ENCODE measurements around the gene ETNK1. TPM values are rescaled to one million over a fixed set of nuclear protein-coding genes. Genes with fewer than 3 reads are reported as not detected.

The ETNK1 gene
- total RNA-seq, 1 donor from 2014 or later: 24.0 TPM

GRCh38 chr12:22628228-22628627, 3.3 kb downstream of the ETNK1 start:
- no peak overlapping the region for H3K4me3 ChIP-seq (ENCODE audit: low read length in 3 of 3)
- no peak overlapping the region for H3K27ac ChIP-seq (ENCODE audit: low read depth, low read length)
- H3K4me1 ChIP-seq (ENCODE audit: control insufficient read depth in 3 of 3, insufficient read depth in 3 of 3, low read length in 3 of 3): peaks cover 7 to 20% (median 19%) of the 10 kb centered on the region in 3 donors
- H3K9ac ChIP-seq (ENCODE audit: low read depth in 1 of 3, low read length in 3 of 3): no peak overlapping the region
- no peaks in the 10 kb centered on the region for H3K9me3 ChIP-seq (ENCODE audit: control insufficient read depth in 3 of 3, low read length in 3 of 3)
- no peaks in the 10 kb centered on the region for H3K27me3 ChIP-seq (ENCODE audit: control insufficient read depth in 3 of 3, insufficient read depth in 3 of 3, low read length in 3 of 3)
- no peaks in the 10 kb centered on the region for H3K36me3 ChIP-seq (ENCODE audit: control insufficient read depth in 3 of 3, insufficient read depth in 3 of 3, low read length in 3 of 3)

GRCh38 chr12:22631863-22632463, 7.0 kb downstream of the ETNK1 start:
- Histone ChIP-seq H3K9ac (ENCODE audit: low read depth in 1 of 3, low read length in 3 of 3) (no peak overlapping the region), H3K9me3 (ENCODE audit: control insufficient read depth in 3 of 3, low read length in 3 of 3) (no peaks in the 10 kb centered on the region), H3K27me3 (ENCODE audit: control insufficient read depth in 3 of 3, insufficient read depth in 3 of 3, low read length in 3 of 3) (no peaks in the 10 kb centered on the region), H3K27ac (ENCODE audit: low read depth, low read length) (no peak overlapping the region), H3K36me3 (ENCODE audit: control insufficient read depth in 3 of 3, insufficient read depth in 3 of 3, low read length in 3 of 3) (peaks cover 0 to 2% (median 0%) of the 10 kb centered on the region in 3 donors), H3K4me3 (ENCODE audit: low read length in 3 of 3) (no peak overlapping the region), H3K4me1 (ENCODE audit: control insufficient read depth in 3 of 3, insufficient read depth in 3 of 3, low read length in 3 of 3) (peaks cover 3 to 6% (median 3%) of the 10 kb centered on the region in 3 donors)

GRCh38 chr12:22634883-22635282, 9.9 kb downstream of the ETNK1 start:
- peaks cover 0 to 3% (median 0%) of the 10 kb centered on the region in 3 donors for H3K4me1 ChIP-seq (ENCODE audit: control insufficient read depth in 3 of 3, insufficient read depth in 3 of 3, low read length in 3 of 3)
- no peak overlapping the region for H3K4me3 ChIP-seq (ENCODE audit: low read length in 3 of 3)
- no peaks in the 10 kb centered on the region for H3K27me3 ChIP-seq (ENCODE audit: control insufficient read depth in 3 of 3, insufficient read depth in 3 of 3, low read length in 3 of 3)
- H3K9ac ChIP-seq (ENCODE audit: low read depth in 1 of 3, low read length in 3 of 3): no peak overlapping the region
- H3K27ac ChIP-seq (ENCODE audit: low read depth, low read length): no peak overlapping the region
- H3K36me3 ChIP-seq (ENCODE audit: control insufficient read depth in 3 of 3, insufficient read depth in 3 of 3, low read length in 3 of 3): peaks cover 0 to 2% (median 0%) of the 10 kb centered on the region in 3 donors
- H3K9me3 ChIP-seq (ENCODE audit: control insufficient read depth in 3 of 3, low read length in 3 of 3): no peaks in the 10 kb centered on the region

- peaks cover 0 to 2% (median 0%) of the 10 kb centered on the region in 3 donors for H3K36me3 ChIP-seq (ENCODE audit: control insufficient read depth in 3 of 3, insufficient read depth in 3 of 3, low read length in 3 of 3)
- H3K27me3 ChIP-seq (ENCODE audit: control insufficient read depth in 3 of 3, insufficient read depth in 3 of 3, low read length in 3 of 3): no peaks in the 10 kb centered on the region
- peaks cover 0 to 3% (median 0%) of the 10 kb centered on the region in 3 donors for H3K4me1 ChIP-seq (ENCODE audit: control insufficient read depth in 3 of 3, insufficient read depth in 3 of 3, low read length in 3 of 3)
These were observed 10.8 kb downstream of the ETNK1 start for GRCh38 chr12:22635812-22636211.

GRCh38 chr12:22640851-22641250, 15.9 kb downstream of the ETNK1 start:
- H3K9ac ChIP-seq (ENCODE audit: low read depth in 1 of 3, low read length in 3 of 3): no peak overlapping the region
- no peaks in the 10 kb centered on the region for H3K4me1 ChIP-seq (ENCODE audit: control insufficient read depth in 3 of 3, insufficient read depth in 3 of 3, low read length in 3 of 3)
- H3K27ac ChIP-seq (ENCODE audit: low read depth, low read length): no peak overlapping the region
- H3K9me3 ChIP-seq (ENCODE audit: control insufficient read depth in 3 of 3, low read length in 3 of 3): no peaks in the 10 kb centered on the region
- H3K4me3 ChIP-seq (ENCODE audit: low read length in 3 of 3): no peak overlapping the region
- no peaks in the 10 kb centered on the region for H3K27me3 ChIP-seq (ENCODE audit: control insufficient read depth in 3 of 3, insufficient read depth in 3 of 3, low read length in 3 of 3)
- no peaks in the 10 kb centered on the region for H3K36me3 ChIP-seq (ENCODE audit: control insufficient read depth in 3 of 3, insufficient read depth in 3 of 3, low read length in 3 of 3)

More at GRCh38 chr12:22635812-22636211, 10.8 kb downstream of the ETNK1 start:
- H3K4me3 ChIP-seq (ENCODE audit: low read length in 3 of 3): no peak overlapping the region
- no peaks in the 10 kb centered on the region for H3K9me3 ChIP-seq (ENCODE audit: control insufficient read depth in 3 of 3, low read length in 3 of 3)
- H3K27ac ChIP-seq (ENCODE audit: low read depth, low read length): no peak overlapping the region
- H3K9ac ChIP-seq (ENCODE audit: low read depth in 1 of 3, low read length in 3 of 3): no peak overlapping the region

- H3K9ac ChIP-seq (ENCODE audit: low read depth in 1 of 3, low read length in 3 of 3): no peak overlapping the region
- H3K4me1 ChIP-seq (ENCODE audit: control insufficient read depth in 3 of 3, insufficient read depth in 3 of 3, low read length in 3 of 3): no peaks in the 10 kb centered on the region
- H3K4me3 ChIP-seq (ENCODE audit: low read length in 3 of 3): no peak overlapping the region
- no peak overlapping the region for H3K27ac ChIP-seq (ENCODE audit: low read depth, low read length)
- no peaks in the 10 kb centered on the region for H3K27me3 ChIP-seq (ENCODE audit: control insufficient read depth in 3 of 3, insufficient read depth in 3 of 3, low read length in 3 of 3)
- no peaks in the 10 kb centered on the region for H3K9me3 ChIP-seq (ENCODE audit: control insufficient read depth in 3 of 3, low read length in 3 of 3)
- no peaks in the 10 kb centered on the region for H3K36me3 ChIP-seq (ENCODE audit: control insufficient read depth in 3 of 3, insufficient read depth in 3 of 3, low read length in 3 of 3)
These were observed 16.5 kb downstream of the ETNK1 start for GRCh38 chr12:22641353-22642053.

- Histone ChIP-seq H3K27me3 (ENCODE audit: control insufficient read depth in 3 of 3, insufficient read depth in 3 of 3, low read length in 3 of 3) (no peaks in the 10 kb centered on the region), H3K27ac (ENCODE audit: low read depth, low read length) (no peak overlapping the region), H3K4me1 (ENCODE audit: control insufficient read depth in 3 of 3, insufficient read depth in 3 of 3, low read length in 3 of 3) (no peaks in the 10 kb centered on the region), H3K9ac (ENCODE audit: low read depth in 1 of 3, low read length in 3 of 3) (no peak overlapping the region), H3K4me3 (ENCODE audit: low read length in 3 of 3) (no peak overlapping the region), H3K36me3 (ENCODE audit: control insufficient read depth in 3 of 3, insufficient read depth in 3 of 3, low read length in 3 of 3) (no peaks in the 10 kb centered on the region), H3K9me3 (ENCODE audit: control insufficient read depth in 3 of 3, low read length in 3 of 3) (no peaks in the 10 kb centered on the region)
These were observed 23.7 kb downstream of the ETNK1 start for GRCh38 chr12:22648668-22649067.

GRCh38 chr12:22653075-22653474, 28.1 kb downstream of the ETNK1 start:
- H3K36me3 ChIP-seq (ENCODE audit: control insufficient read depth in 3 of 3, insufficient read depth in 3 of 3, low read length in 3 of 3): no peaks in the 10 kb centered on the region
- H3K4me3 ChIP-seq (ENCODE audit: low read length in 3 of 3): no peak overlapping the region
- H3K4me1 ChIP-seq (ENCODE audit: control insufficient read depth in 3 of 3, insufficient read depth in 3 of 3, low read length in 3 of 3): no peaks in the 10 kb centered on the region
- H3K9me3 ChIP-seq (ENCODE audit: control insufficient read depth in 3 of 3, low read length in 3 of 3): no peaks in the 10 kb centered on the region
- H3K27me3 ChIP-seq (ENCODE audit: control insufficient read depth in 3 of 3, insufficient read depth in 3 of 3, low read length in 3 of 3): no peaks in the 10 kb centered on the region
- H3K9ac ChIP-seq (ENCODE audit: low read depth in 1 of 3, low read length in 3 of 3): no peak overlapping the region
- H3K27ac ChIP-seq (ENCODE audit: low read depth, low read length): no peak overlapping the region

GRCh38 chr12:22653791-22654190, 28.8 kb downstream of the ETNK1 start:
- Histone ChIP-seq H3K27me3 (ENCODE audit: control insufficient read depth in 3 of 3, insufficient read depth in 3 of 3, low read length in 3 of 3) (no peaks in the 10 kb centered on the region), H3K27ac (ENCODE audit: low read depth, low read length) (no peak overlapping the region), H3K9me3 (ENCODE audit: control insufficient read depth in 3 of 3, low read length in 3 of 3) (no peaks in the 10 kb centered on the region), H3K36me3 (ENCODE audit: control insufficient read depth in 3 of 3, insufficient read depth in 3 of 3, low read length in 3 of 3) (no peaks in the 10 kb centered on the region), H3K4me3 (ENCODE audit: low read length in 3 of 3) (no peak overlapping the region), H3K4me1 (ENCODE audit: control insufficient read depth in 3 of 3, insufficient read depth in 3 of 3, low read length in 3 of 3) (no peaks in the 10 kb centered on the region), H3K9ac (ENCODE audit: low read depth in 1 of 3, low read length in 3 of 3) (no peak overlapping the region)

GRCh38 chr12:22656376-22656775, 31.4 kb downstream of the ETNK1 start:
- H3K4me1 ChIP-seq (ENCODE audit: control insufficient read depth in 3 of 3, insufficient read depth in 3 of 3, low read length in 3 of 3): no peaks in the 10 kb centered on the region
- H3K9me3 ChIP-seq (ENCODE audit: control insufficient read depth in 3 of 3, low read length in 3 of 3): no peaks in the 10 kb centered on the region
- H3K27me3 ChIP-seq (ENCODE audit: control insufficient read depth in 3 of 3, insufficient read depth in 3 of 3, low read length in 3 of 3): no peaks in the 10 kb centered on the region
- no peak overlapping the region for H3K27ac ChIP-seq (ENCODE audit: low read depth, low read length)
- no peak overlapping the region for H3K9ac ChIP-seq (ENCODE audit: low read depth in 1 of 3, low read length in 3 of 3)
- no peaks in the 10 kb centered on the region for H3K36me3 ChIP-seq (ENCODE audit: control insufficient read depth in 3 of 3, insufficient read depth in 3 of 3, low read length in 3 of 3)
- H3K4me3 ChIP-seq (ENCODE audit: low read length in 3 of 3): no peak overlapping the region

Measured in skeletal muscle tissue (tissue), 4 donors.